Measurements from ENCODE around the gene SLC32A1. TPM values are rescaled to one million over a fixed set of nuclear protein-coding genes. Genes with fewer than 3 reads are reported as not detected.

Gene SLC32A1
- total RNA-seq, 1 donor from 2014 or later: not detected

GRCh38 chr20:38725931-38726803, 1.9 kb downstream of the SLC32A1 start:
- Histone ChIP-seq H3K27me3 (ENCODE audit: low read depth) (peaks cover 98% of the 10 kb centered on the region), H3K4me1 (peaks cover 16% of the 10 kb centered on the region), H3K9me3 (no peaks in the 10 kb centered on the region), H3K36me3 (no peaks in the 10 kb centered on the region), H3K27ac (no peak overlapping the region), H3K4me3 (no peak overlapping the region)
- DNase-seq (no peak), ATAC-seq (no peak)
- intact Hi-C loops (cut with DNase I): no loop called here
- peak; percentile 18 for TF ChIP-seq CTCF (IDR thresholded peaks at IDR 0.05)

GRCh38 chr20:38726804-38727606, 2.7 kb downstream of the SLC32A1 start:
- no peak overlapping the region for H3K27ac ChIP-seq
- no peaks in the 10 kb centered on the region for H3K9me3 ChIP-seq
- peaks cover 100% of the 10 kb centered on the region for H3K27me3 ChIP-seq (ENCODE audit: low read depth)
- no peak for TF ChIP-seq CTCF (IDR thresholded peaks at IDR 0.05)
- ATAC-seq (no peak), DNase-seq (no peak)
- H3K4me3 ChIP-seq: no peak overlapping the region
- no peaks in the 10 kb centered on the region for H3K36me3 ChIP-seq
- peaks cover 23% of the 10 kb centered on the region for H3K4me1 ChIP-seq
- intact Hi-C loops (cut with DNase I): no loop called here

- intact Hi-C loops (cut with DNase I): no loop called here
Measured at GRCh38 chr20:38727607-38728190, 3.4 kb downstream of the SLC32A1 start.

GRCh38 chr20:38728191-38728781, 4.0 kb downstream of the SLC32A1 start:
- ATAC-seq: no peak
- H3K4me3 ChIP-seq: no peak overlapping the region
- intact Hi-C loops (cut with DNase I): no loop called here
- TF ChIP-seq CTCF (IDR thresholded peaks at IDR 0.05): no peak
- H3K9me3 ChIP-seq: no peaks in the 10 kb centered on the region
- H3K27me3 ChIP-seq (ENCODE audit: low read depth): peaks cover 100% of the 10 kb centered on the region
- no peaks in the 10 kb centered on the region for H3K36me3 ChIP-seq
- no peak overlapping the region for H3K27ac ChIP-seq
- DNase-seq: no peak
- peaks cover 23% of the 10 kb centered on the region for H3K4me1 ChIP-seq

More at GRCh38 chr20:38727607-38728190, 3.4 kb downstream of the SLC32A1 start:
- H3K27me3 ChIP-seq (ENCODE audit: low read depth): peaks cover 100% of the 10 kb centered on the region
- DNase-seq: no peak
- H3K27ac ChIP-seq: no peak overlapping the region
- peaks cover 23% of the 10 kb centered on the region for H3K4me1 ChIP-seq
- no peak for ATAC-seq
- no peaks in the 10 kb centered on the region for H3K9me3 ChIP-seq
- H3K36me3 ChIP-seq: no peaks in the 10 kb centered on the region
- H3K4me3 ChIP-seq: no peak overlapping the region
- TF ChIP-seq CTCF (IDR thresholded peaks at IDR 0.05): no peak
